NCI-H510A (cell line): ENCODE measurements around the gene TRIM64C.
"Not testable (repeated sequence)": the region's sequence is repeated elsewhere in the genome, so short reads cannot be mapped to it uniquely, and the experiment has no call there.

Experiments used
- DNase-seq: peaks from one replicate; lab custom pipeline; 2025; lab: John Stamatoyannopoulos, UW

TRIM64C gene

GRCh38 chr11:49059012-49059411, at the start of gene TRIM64C:
Gene TRIM64C, minus strand, starts transcription at chr11:49059112. Its CDS starts 0 bp downstream, at chr11:49059112.
- not testable (repeated sequence) for DNase-seq

- not testable (repeated sequence) for DNase-seq
Measured at GRCh38 chr11:49102356-49102755, 43.4 kb upstream of the TRIM64C start.

DNA sequence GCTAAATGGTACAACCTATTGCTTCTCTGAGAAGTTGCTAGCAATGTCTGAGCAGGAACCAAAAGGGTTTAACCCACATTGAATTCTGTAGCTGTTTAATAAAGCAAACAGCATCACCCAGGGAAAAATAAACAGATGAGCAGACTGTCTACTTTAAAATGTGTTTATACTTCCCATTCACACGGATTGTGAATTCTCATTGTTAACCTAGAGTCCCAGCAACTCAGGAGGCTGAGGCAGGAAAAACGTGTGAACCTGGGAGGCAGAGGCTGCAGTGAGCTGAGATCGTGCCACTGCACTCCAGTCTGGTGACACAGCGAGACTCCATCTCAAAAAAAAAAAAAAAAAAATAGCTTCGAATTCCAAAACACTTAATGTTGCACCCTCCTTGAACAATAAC, 11.0 kb upstream of the TRIM64C start:
- not testable (repeated sequence) for DNase-seq

DNA sequence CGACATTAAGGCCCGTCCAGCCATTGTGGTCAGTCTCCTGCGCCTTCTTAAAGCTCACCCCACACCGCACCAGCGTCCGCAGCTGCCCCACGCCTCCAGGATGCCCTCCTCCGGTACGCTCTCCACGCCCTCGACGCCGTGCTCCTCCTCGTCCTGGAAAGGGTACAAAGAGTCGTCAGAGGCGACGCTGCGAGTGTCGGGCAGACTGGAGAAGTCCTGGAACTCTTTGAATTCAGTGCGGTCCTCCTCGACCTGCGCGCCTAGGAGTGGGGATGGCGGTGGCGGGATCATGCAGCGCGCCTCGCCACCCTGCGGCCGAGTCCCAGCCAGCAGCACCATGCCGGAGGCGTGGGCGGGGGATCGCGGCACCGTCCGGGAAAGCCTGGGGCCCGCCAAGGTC, 9.1 kb downstream of the TRIM64C start:
- DNase-seq, result not testable (repeated sequence)

- not testable (repeated sequence) for DNase-seq
Measured at GRCh38 chr11:49048229-49048628, 10.7 kb downstream of the TRIM64C start.

GRCh38 chr11:49028523-49028922, 30.4 kb downstream of the TRIM64C start, which contains the start of gene TRIM49B:
Gene TRIM49B, plus strand, starts transcription at chr11:49028823. Its CDS starts 2,777 bp downstream, at chr11:49031600.
- DNase-seq, result not testable (repeated sequence)
